BJ (cell line): Measurements from ENCODE around the gene PGA4. TPM values are rescaled to one million over a fixed set of nuclear protein-coding genes. Genes with fewer than 3 reads are reported as not detected.
"Not testable (repeated sequence)": the region's sequence is repeated elsewhere in the genome, so short reads cannot be mapped to it uniquely, and the experiment has no call there.

Source experiments
- CTCF ChIA-PET: fragments of 350-600 bp; formaldehyde crosslinking; extraction: SDS; loops from one replicate; lab custom pipeline; 2021; ENCODE audit warnings: antibody characterized with exemption, inconsistent platforms; lab: Yijun Ruan, JAX
- POLR2A ChIA-PET: fragments of 300-600 bp; sonication (Branson Sonifier 250); formaldehyde crosslinking; extraction: SDS; loops from one replicate; lab custom pipeline; 2021; ENCODE audit warnings: antibody characterized with exemption; lab: Charles Lee
- DNase-seq: peaks from one replicate; pipeline ENCODE4 v3.0.0-alpha.2; 2011; ENCODE audit warnings: low read depth
- H3K27me3 ChIP-seq: 2 replicates; pipeline ENCODE4 v1.6.0; 2011; ENCODE audit warnings: low read length; ENCODE audit not compliant: control insufficient read depth, insufficient read depth
- H3K36me3 ChIP-seq: 2 replicates; pipeline ENCODE4 v1.5.1; 2011; ENCODE audit warnings: low read length; ENCODE audit not compliant: control insufficient read depth, insufficient read depth
- H3K4me3 ChIP-seq: 2 replicates; pipeline ENCODE4 v1.5.1; 2011; ENCODE audit warnings: low read depth, mild to moderate bottlenecking, control low read depth, low read length
- CTCF ChIP-seq: IDR thresholded peaks from 2 replicates; pipeline ENCODE4 v1.5.1; 2011; ENCODE audit warnings: low read depth, mild to moderate bottlenecking, control low read depth, inconsistent platforms, low read length, moderate library complexity; ENCODE audit not compliant: insufficient read depth
- polyA plus RNA-seq: library from polyadenylated mRNA; depleted of rRNA; stranded (reverse); fragments of >200 nt; gene quantifications from 2 replicates; pipeline ENCODE4 v1.2.3, GENCODE V29; 2011

Gene PGA4
- polyA plus RNA-seq, 1 experiment, result not detected

DNA sequence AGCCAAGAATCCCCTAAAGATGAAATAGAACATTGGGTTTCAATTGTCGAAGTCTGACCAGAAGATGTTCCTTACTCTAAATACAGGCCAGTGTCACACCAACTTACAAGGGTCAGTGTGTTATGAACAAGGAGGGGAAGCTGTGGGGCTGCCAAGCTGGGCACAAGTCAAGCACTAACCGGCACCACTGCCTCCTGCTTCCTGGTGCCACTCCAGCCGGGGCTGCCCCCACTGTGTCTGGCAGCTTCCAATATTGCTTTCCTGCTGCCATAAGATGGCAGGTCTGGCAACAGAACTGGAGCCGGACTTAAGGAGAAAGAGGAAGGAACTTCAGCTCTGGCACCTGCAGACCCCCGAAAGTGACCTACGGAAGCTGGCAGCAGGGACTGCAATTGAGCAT, 47.2 kb upstream of the PGA4 start:
- TF ChIP-seq CTCF, result no peak
- DNase-seq, result no peak
- Histone ChIP-seq H3K4me3 (no peak overlapping the region), H3K36me3 (no peaks in the 10 kb centered on the region), H3K27me3 (peaks cover 8% of the 10 kb centered on the region)
- CTCF ChIA-PET, result interaction anchor here (0.6 to 3.4 kb wide), 9 partner anchors 10 to 267 kb away, joined by 3 to 22 read pairs (median 4); partner anchors contain the start of gene CD6
- POLR2A ChIA-PET, result no interaction called here

GRCh38 chr11:61176446-61176845, 45.7 kb upstream of the PGA4 start:
- CTCF ChIA-PET, result interaction anchor here (1.6 to 3.4 kb wide), 4 partner anchors 10 to 206 kb away, joined by 3 to 22 read pairs (median 12); partner anchors contain the start of gene CD6
- no peaks in the 10 kb centered on the region for H3K36me3 ChIP-seq
- no peak for DNase-seq
- TF ChIP-seq CTCF, result no peak
- H3K27me3 ChIP-seq, result peaks cover 7% of the 10 kb centered on the region
- no peak overlapping the region for H3K4me3 ChIP-seq
- POLR2A ChIA-PET, result no interaction called here

- H3K36me3 ChIP-seq, CTCF ChIA-PET: not testable (repeated sequence)
Observed at GRCh38 chr11:61180205-61180604, 41.9 kb upstream of the PGA4 start.

GRCh38 chr11:61181489-61181888, 40.7 kb upstream of the PGA4 start:
- DNase-seq, result no peak
- ChIA-PET CTCF (no interaction called here), POLR2A (no interaction called here)
- Histone ChIP-seq H3K27me3 (no peaks in the 10 kb centered on the region), H3K4me3 (no peak overlapping the region), H3K36me3 (no peaks in the 10 kb centered on the region)
- no peak for TF ChIP-seq CTCF

More at GRCh38 chr11:61180205-61180604, 41.9 kb upstream of the PGA4 start:
- H3K4me3 ChIP-seq, POLR2A ChIA-PET, H3K27me3 ChIP-seq, DNase-seq: not testable (repeated sequence)

GRCh38 chr11:61183645-61184044, 38.5 kb upstream of the PGA4 start:
- POLR2A ChIA-PET, result no interaction called here
- no peak for DNase-seq
- CTCF ChIA-PET, result no interaction called here
- Histone ChIP-seq H3K4me3 (no peak overlapping the region), H3K36me3 (no peaks in the 10 kb centered on the region), H3K27me3 (no peaks in the 10 kb centered on the region)
- TF ChIP-seq CTCF, result no peak

GRCh38 chr11:61186504-61186903, 35.6 kb upstream of the PGA4 start:
- DNase-seq, result no peak
- ChIA-PET POLR2A (no interaction called here), CTCF (interaction anchor here (0.7 to 5.5 kb wide), 15 partner anchors 8 to 824 kb away, joined by 3 to 31 read pairs (median 4); no protein-coding TSS in a partner anchor)
- H3K36me3 ChIP-seq, result no peaks in the 10 kb centered on the region
- TF ChIP-seq CTCF, result no peak
- no peaks in the 10 kb centered on the region; the same call in 1 of the 2 replicates for H3K27me3 ChIP-seq
- no peak overlapping the region for H3K4me3 ChIP-seq
